Fibroblast of the aortic adventitia (primary cell): Measurements from ENCODE around the gene STARD10. TPM values are rescaled to one million over a fixed set of nuclear protein-coding genes. Genes with fewer than 3 reads are reported as not detected.
"Not testable (repeated sequence)": the region's sequence is repeated elsewhere in the genome, so short reads cannot be mapped to it uniquely, and the experiment has no call there.

Experiments
- DNase-seq: peaks from one replicate; pipeline ENCODE4 v3.0.0-alpha.2; 2010; ENCODE audit warnings: low read depth
- H3K4me3 ChIP-seq: 2 replicates; pipeline ENCODE4 v1.5.1; 2011; ENCODE audit warnings: low read depth, mild to moderate bottlenecking, control low read depth, low read length, moderate library complexity
- CTCF ChIP-seq: IDR thresholded peaks from 2 replicates; pipeline ENCODE4 v1.5.1; 2011; ENCODE audit warnings: mild to moderate bottlenecking, low read length, control low read depth, inconsistent platforms; ENCODE audit not compliant: insufficient read depth
- total RNA-seq: library from RNA; depleted of rRNA; stranded (reverse); fragments of >200 nt; gene quantifications from 2 replicates; pipeline ENCODE4 v1.2.3, GENCODE V29; 2012; ENCODE audit warnings: low replicate concordance

STARD10 gene
- total RNA-seq, 1 donor, result 21.4 TPM

- peak overlapping the region; percentile 74 for H3K4me3 ChIP-seq
- TF ChIP-seq CTCF, result no peak
- no peak for DNase-seq
Observed at GRCh38 chr11:72813740-72814285, 20.0 kb upstream of the STARD10 start.

GRCh38 chr11:72812967-72813739 lies 19.3 kb upstream of the STARD10 start:
- DNase-seq, result peak; percentile 61
- TF ChIP-seq CTCF, result peak; percentile 68
- peak overlapping the region; percentile 74 for H3K4me3 ChIP-seq

- no peak for DNase-seq
- no peak for TF ChIP-seq CTCF
- peak overlapping the region; percentile 74 for H3K4me3 ChIP-seq
Observed at GRCh38 chr11:72812604-72812966, 18.7 kb upstream of the STARD10 start.

- DNase-seq, H3K4me3 ChIP-seq: not testable (repeated sequence)
Observed at GRCh38 chr11:72811686-72812085, 17.8 kb upstream of the STARD10 start.

- peak; percentile 22 for DNase-seq
- no peak overlapping the region for H3K4me3 ChIP-seq
- no peak for TF ChIP-seq CTCF
Observed at GRCh38 chr11:72808331-72808798, 14.5 kb upstream of the STARD10 start.

- no peak for DNase-seq
Observed at GRCh38 chr11:72807792-72808191, 13.9 kb upstream of the STARD10 start.

More at GRCh38 chr11:72807792-72808191, 13.9 kb upstream of the STARD10 start:
- no peak overlapping the region for H3K4me3 ChIP-seq
- no peak for TF ChIP-seq CTCF
